NCI-H146 (cell line): Measurements from ENCODE around the gene RCSD1.

Experiments used
- DNase-seq: peaks from one replicate; lab custom pipeline; 2025; lab: John Stamatoyannopoulos, UW

The RCSD1 gene

DNA sequence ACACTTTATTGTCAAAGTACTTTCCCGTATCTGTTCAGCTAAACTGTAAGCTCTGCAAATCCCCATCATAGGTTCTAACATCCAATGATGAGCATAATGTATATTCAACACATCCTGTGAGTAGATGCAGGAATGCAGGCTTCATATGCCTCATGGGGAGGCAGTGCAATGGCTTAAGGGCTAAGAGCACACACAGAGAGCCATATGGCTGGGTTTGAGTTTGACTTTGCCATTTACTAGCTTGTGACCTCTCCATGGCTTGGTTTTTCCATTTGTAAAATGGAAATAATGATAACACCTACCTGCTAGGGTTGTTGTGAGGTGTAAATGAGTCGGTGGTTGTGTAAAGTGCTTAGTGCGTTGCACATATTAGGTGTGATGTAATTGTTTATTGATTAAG, 13.4 kb downstream of the RCSD1 start:
- DNase-seq = no peak

GRCh38 chr1:167644551-167644950, 14.5 kb downstream of the RCSD1 start:
- DNase-seq = no peak

DNA sequence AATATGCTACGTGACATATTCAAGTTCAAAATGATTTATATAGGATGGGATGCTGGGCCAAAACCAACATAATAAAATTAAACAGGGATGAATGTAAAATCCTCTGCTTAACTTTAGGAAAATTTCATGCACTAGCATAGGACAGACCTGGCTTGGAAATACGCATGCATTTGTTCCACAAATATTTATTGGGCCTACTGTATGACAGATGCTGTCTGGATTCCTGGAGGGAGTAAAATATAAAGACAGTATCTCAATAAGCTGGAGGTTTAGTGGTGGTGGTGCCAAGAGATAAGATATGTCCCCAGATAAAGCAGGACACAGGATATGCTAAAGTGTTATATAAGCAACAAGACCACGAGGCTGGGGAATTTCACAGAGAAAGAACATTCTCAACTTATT, 15.1 kb downstream of the RCSD1 start:
- no peak for DNase-seq

DNA sequence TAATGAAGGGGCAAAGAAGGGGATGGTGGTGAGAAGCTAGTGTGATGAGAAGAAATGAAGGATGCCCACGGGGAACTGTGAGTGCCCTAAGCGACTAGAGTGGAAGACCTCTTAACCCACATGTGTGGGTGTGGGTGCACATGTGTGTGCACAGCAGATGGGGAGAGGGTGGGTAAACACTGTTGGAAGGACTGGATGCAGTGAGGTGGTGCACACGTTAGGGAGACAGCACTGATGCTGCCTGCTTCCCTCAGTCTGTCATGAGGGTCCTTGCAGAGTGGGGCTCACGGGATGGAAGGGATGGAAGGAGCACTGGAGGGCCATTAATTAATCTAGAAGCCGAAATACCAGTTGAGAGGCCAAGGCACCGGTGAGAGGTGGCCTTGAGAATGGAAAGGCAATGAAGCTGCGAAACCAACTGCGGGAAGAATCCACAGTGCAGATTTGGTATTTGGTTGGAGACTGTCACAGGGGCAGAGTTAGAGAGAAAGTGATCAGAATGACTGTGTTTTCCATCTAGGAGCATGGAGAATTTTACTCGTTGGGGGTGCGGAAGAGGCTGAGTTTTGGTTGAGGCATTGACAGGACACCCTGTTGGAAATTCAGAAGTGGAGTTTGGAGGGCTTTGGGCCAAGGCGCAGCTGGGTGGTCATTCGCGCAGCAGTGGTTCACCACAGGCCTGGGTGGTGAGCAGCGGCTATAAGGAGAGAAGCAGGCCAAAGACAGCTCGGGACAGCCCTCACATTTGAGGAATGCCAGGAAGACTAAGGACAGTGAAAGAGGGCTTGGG, 15.8 kb downstream of the RCSD1 start:
- no peak for DNase-seq

DNA sequence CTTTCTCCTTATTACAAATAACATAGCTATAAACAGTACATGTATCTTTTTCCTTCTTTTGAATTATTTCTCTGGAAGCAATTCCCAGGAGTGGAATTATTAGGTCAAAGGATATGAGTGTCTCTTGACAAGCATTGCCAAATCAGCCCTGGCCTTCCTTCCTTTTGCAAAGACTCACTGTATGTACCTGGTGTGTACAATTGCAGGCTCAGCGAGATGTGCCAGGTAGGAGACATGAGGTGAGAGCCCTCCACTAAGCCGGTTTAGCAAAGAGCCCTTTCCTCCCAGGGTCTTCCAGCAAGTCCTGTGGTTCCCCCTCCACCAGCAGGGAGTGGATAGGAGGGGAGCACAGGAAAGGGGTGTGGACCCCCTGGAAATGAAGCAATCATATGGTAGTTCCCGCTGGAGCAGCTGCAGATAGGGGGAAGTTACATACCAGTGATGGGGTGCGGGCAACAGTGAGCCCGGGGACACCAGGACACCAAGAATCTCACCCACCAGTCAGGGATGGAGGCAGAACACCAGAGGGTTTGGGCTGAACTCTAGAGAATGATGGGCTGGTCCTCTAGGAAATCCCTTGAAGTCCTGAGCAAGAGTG, 18.3 kb downstream of the RCSD1 start:
- no peak for DNase-seq

DNA sequence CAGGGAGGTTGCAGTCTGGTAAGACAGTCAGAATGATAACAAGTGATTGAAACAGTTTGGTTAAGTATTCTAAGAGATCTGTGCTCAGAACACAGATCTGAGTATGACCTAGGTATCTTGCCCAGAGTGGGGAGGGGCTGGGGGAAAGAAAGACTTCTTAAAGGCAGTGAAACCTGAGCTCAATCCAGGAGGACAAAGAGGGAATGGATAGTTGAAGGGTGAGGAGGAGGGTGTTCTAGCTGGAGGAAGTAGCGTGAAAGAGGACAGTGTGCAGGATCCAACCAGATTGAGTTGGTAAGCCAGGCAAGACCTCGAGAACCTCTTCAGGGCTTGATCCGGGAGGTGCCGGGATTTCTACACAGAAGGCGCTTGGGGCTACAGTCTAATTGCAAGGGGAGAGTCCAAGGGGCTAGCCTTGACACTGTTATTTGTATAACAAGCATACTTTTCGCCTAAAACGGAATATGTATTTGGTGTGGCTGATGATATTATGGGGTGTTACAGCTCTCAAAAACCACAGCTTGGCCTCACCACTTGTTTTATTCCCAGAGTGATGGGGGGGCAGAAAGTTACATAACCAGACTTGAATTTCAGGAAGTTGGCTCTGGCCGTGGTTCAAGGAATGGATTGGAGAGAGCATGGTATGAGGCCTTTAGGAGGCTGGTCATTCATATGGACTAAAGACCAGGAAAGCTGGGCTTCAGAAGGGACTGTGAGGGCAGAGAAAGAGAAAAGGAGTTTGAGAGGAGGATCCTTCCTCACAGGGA, 19.1 kb downstream of the RCSD1 start:
- no peak for DNase-seq

DNA sequence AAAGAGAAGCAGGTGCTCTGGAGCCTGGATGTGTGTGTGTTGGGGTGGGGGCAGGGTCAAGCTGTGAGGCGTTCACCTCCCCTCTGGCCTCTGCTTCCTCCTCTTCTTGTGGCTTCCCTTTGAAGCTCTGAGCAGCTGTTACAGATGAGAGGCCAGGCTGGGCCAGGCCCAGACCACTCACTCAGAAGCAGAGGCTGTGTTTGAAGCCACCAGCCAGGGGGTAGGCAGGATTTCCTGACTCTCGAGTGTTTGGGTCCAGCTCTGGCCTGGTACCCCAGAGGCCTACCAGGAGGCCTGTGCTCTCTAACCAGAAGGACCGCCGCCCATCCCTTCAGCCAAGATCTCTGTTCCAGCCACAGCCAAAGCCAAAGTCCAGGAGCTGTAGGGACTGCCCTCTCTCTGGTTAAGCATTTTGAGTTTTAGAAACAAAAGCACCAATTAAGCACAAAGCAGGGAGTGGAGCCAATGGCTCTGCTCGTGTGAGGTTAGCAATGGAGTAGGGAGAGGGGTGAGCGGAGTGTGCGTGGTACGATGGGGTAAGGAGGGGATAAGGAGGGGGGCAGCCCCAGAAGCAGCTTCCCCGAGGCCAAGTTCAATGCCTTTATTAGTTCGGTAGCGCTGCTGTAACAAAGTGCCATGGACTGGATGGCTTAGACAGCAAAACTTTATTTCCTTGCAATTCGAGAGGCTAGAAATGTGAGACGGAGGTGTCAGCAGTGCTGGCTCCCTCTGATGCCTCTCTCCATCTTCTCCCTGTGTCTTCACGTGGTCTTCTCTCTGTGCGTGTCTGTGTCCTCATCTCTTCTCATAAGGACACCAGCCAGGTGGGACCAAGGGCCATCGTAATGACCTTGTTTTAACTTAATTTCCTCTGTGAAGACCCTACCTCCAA, 20.5 kb downstream of the RCSD1 start:
- no peak for DNase-seq

DNA sequence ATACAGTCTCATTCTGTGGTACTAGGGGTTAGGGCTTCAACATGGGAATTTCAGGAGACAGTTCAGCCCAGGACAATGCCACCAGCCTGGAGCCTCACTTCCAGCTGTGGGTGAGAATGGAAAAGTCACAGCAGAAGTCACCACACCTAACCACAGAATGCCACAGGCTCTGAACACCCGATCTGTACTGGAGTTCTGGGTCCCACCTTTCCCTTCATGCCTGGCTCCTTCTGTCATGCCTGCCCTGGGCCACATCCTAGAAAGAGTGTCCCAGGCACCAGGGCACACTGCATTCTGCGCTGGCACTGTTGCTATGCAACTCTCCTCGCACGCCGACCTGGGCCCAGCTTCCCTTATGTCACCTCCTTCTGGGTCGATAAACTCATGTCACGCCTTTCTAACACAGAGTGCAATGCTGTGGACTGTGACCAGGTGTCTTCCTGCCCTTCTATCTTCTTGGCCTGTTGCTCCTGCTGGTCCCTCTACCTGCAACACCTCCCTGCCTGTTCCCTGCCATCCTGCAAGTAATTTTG, 21.2 kb downstream of the RCSD1 start:
- peak; percentile 6 for DNase-seq

- no peak for DNase-seq
These were observed 25.0 kb downstream of the RCSD1 start for GRCh38 chr1:167654975-167655575.

DNA sequence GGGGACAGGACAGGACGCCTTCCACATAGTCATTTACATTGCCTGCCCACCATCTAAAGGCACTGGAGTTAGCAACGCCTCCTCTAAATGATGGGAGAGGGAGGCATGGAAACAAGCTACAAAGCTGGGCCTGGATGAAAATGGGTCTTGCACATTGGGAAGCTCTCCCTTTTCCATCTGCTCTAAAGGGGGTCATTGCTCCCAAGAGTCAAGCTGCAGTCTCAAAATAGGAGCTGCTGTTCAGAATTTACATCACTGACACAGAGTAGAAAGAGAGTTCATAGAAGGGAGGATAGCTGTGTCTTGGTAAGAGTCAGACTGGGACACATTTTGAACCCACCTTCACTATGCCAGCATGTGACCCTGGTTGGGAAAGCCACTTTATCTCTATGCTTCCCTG, 26.6 kb downstream of the RCSD1 start:
- DNase-seq = no peak

- no peak for DNase-seq
These were observed 28.7 kb downstream of the RCSD1 start for GRCh38 chr1:167658574-167659328.

DNA sequence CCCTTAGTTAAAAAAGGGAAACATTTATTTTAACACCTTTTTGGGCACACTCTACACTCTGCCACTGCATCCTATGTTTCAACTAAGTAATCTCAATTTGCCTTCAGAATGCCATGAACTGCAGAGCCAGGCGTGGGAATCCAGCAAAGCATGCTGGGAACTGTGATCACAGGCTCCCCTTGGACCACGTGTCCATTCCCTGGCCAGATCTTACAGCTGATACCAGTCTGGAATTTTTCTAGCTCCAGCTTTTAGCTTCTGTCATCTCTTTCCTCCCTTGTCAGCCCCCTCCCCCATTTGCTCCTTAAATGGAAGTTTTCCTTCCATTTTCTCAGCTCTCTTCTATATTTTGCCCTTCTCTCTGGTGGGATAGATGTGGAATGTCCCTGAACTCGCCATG, 29.4 kb downstream of the RCSD1 start:
- DNase-seq = no peak

- no peak for DNase-seq
These were observed 29.8 kb downstream of the RCSD1 start for GRCh38 chr1:167659881-167660280.

- no peak for DNase-seq
These were observed 31.7 kb downstream of the RCSD1 start for GRCh38 chr1:167661527-167662426.

DNA sequence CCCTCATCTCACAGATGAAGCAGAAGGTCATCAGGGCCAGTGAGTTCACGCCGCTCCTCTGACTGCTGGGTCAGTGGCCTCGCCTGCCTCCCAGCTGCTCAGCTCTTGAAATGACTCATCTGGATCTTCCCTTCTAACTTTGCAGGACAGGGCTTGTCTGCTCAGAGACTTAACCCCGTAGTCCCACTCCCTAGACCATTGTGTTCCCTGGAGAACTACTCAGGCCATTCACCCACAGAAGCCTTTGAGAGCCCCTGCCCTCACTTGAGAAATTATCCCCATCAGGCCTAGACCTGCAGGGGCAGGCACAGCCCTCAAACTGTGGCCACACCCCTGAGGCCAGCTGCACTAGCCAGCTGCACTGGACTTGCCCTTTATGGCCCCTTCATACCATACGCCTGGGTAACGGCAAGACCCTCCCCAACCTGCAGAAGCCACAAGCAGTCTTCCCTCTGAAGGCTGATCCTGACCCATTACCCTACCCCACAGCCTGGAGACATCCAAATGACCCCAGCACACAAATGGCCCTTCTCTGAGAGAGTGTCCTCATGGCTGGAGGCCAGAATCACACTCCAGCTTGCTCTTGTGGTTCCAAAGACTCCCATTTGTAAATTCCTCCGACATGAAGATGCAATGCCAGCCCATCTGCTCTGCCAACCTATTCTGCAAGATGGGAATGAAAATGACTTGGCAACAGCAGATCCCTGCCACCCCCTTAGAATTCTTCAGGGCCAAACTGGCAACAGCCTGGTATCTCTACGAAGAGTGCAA, 33.2 kb downstream of the RCSD1 start:
- DNase-seq = no peak

DNA sequence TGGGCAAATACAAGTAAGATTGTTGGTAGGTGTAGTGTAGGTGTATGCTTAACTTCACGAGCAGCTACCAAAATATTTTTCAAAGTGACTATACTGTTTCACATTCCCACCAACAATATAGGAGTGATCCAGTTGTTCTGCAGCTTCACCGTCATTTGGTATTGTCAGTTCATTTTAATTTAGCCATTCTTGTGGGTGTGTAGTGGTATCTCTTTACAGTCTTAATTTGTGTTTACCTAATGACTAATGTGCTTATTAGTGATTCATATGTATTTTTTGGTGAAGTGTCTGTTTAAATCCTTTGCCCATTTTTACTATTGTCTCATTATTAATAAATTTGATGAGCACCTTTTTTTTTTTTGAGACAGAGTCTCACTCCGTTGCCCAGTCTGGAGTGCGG, 35.4 kb downstream of the RCSD1 start:
- no peak for DNase-seq

- DNase-seq = no peak
These were observed 36.4 kb downstream of the RCSD1 start for GRCh38 chr1:167666416-167666815.

GRCh38 chr1:167667536-167667935, 37.5 kb downstream of the RCSD1 start:
- no peak for DNase-seq

DNA sequence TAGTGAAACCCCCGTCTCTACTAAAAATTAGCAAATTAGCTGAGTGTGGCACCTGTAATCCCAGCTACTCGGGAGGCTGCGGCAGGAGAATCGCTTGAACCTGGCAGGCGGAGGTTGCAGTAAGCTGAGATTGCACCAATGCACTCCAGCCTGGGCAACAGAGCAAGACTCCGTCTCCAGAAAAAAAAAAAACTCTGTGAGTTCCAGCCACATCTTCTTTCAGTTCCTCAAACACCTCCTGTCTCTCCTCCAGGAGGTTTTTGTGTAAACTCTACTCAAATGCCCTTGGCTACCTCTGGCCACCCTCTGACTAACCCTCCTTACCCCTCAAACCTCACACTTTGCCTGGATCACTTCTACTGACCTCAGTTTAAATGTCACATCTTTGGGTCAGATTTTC, 38.1 kb downstream of the RCSD1 start:
- DNase-seq = no peak
